ENCODE results near the gene ZNF593.

The ZNF593 gene

DNA sequence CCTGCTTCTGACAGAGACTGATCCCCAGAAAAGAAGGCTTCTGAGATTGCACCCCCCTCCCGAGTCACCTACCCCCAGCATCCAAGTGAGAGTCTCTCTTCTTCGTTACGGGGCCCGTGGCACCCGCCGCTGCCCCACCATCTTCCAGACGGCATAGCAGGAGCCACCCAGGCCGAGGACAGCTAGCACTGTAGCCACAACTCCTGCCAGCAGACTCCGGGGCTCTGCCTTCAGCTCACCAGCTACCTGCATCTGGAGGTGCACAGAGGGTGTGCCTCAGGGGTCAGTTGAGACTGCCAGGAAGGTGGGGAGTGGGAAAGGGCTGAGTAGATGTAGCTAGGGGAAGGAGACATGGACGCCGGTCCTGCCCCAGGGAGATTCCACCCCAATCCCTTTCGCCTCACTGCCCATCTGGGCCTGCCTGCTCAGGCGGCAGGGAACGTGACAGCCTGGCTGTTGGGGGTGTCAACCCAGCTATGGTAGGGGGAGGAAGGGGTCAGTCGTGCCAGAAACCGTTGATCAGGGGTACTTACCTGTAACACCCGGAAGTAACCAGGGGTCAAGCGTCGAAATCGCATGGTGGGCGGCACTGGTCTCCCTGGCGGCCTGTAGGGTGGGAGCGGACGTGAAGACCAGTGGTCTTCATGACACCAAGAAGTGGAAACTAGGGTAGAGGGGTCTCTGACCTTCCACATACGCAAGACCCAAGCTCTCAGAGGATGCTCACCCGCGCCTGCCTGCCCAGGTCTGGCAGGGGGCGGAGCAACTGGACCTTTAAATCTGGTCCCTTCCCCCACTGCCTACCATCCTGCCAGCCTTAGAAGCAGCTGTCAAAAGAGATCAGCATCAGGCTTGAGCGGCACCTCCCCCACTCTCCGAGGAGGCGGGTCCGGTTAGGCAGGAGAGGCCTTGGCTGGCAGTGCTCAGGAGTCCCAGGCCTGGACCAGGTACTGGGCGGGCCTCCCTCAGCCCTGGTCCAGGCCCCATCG lies 1.7 kb downstream of the ZNF593 start, which contains the start of gene ZNF593OS:
Gene ZNF593OS, minus strand, starts transcription at position 749 of the 989 bp plus-strand sequence. Its CDS starts 171 bp downstream, at position 578.
- FAIRE-seq, result no peak

DNA sequence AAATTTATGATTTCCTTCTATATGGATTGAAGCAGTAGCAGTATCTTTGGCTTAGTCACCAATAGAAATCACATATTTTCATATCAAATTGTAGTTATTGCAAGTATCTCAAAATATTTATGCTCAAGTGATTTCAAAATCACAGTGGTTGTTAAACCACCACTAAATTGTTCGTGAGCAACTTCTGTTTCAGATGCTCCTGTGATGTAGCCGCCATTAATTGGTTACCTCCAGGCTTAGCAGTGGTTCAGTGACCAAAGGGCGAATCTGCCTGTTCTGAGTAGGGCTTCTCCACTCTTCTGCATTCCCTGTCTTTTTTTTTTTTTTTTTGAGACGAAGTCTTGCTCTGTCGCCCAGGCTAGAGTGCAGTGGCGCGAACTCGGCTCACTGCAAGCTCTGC lies 5.6 kb downstream of the ZNF593 start:
- FAIRE-seq, result no peak

DNA sequence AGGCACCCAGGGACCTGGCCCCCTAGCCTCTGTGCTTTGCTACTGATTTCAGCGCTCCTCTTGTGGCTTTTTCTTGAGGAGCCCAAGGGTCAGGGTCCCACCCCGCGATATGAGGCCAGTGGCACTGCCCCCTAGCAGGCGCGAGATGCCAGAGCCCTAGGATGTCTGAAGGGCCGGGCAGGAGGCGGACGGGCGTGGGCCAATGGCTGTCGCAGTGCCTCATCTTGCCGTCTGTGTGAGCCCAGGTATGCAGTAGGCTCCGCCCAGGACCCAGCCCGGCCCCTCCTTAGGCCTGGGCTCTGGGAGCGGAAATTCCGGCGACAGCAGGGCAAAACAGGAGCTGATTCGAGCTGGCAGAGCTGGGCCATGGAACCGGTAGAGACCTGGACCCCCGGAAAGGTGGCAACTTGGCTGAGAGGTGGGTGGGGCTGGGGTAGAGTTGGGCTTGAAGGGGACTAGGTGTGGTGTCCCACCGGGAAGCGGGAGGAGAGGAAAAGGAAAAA lies 7.5 kb downstream of the ZNF593 start, which contains the start of gene CNKSR1:
Gene CNKSR1, plus strand, starts transcription at position 310 of the 503 bp plus-strand sequence. Its CDS starts 57 bp downstream, at position 367.
- no peak for FAIRE-seq

DNA sequence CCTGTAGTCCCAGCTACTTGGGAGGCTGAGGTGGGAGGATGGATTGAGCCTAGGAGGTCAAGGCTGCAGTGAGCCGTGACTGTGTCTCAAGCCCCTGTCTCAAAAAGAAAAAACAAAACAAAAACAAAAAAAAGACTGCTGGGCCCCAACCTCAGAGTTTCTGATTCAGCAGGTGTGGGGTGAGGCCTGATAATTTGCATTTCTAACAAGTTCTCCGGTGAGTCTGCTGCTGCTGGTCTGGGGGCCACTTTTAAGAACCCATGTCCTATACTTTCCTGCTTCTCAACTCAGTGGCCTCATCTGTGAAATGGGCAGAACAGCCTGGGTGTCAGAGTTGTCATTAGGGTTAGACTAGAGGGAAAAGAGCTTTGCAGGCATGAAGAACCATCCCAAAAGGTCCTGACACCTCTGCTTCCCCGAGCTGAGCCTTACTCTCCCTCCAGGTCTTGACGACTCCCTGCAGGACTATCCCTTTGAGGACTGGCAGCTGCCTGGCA lies 10.3 kb downstream of the ZNF593 start:
- no peak for FAIRE-seq

DNA sequence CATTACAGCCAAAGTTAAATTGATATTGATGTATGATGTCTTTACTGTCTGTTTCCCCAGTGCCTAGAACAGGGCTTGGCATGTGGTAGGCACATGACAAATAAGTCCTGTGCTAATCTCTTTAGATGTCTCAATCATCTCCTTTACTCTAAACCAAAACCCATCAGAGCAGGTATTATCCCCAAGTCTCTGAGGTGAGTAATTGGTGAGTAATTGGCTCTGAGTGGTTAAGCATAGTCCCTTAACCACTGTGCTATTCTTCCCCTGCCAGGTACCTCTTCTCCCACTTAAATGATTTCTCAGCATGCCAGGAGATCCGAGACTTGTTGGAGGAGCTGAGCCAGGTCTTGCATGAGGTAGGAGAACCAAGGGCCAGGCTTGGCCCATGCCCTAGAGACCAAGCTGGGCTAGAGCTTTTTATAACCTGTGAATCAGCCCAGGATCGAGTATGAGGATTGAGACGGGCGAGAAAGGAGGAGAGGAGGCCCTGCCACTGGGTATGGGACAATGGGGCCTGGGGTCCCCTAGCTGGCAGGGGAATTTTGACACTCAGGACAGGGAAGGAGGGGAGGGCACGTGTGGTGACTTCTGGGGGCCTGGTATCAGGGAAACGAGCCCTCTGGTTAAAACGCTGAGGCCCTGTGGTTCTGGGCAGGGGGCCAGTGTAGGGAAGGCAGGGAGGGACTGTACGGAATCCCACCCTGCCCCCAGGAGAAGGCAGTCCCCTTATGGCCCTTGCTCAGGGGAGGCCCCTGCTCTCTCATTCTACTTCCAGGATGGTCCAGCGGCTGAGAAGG lies 12.1 kb downstream of the ZNF593 start:
- FAIRE-seq, result no peak

DNA sequence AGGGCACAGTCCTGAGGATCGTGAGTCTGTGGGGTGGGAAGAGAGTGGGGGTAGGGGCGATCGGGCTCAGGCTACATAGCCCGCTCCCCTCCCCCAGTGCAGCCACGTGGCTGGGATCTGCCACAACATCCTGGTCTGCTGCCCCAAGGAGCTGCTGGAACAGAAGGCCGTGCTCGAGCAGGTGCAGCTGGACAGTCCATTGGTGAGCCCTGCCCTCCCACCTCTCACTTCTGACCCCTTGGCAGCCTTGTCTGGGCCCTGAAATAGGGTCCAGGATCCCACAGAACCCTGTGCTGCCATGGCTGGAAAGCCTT lies 12.6 kb downstream of the ZNF593 start:
- no peak for FAIRE-seq

DNA sequence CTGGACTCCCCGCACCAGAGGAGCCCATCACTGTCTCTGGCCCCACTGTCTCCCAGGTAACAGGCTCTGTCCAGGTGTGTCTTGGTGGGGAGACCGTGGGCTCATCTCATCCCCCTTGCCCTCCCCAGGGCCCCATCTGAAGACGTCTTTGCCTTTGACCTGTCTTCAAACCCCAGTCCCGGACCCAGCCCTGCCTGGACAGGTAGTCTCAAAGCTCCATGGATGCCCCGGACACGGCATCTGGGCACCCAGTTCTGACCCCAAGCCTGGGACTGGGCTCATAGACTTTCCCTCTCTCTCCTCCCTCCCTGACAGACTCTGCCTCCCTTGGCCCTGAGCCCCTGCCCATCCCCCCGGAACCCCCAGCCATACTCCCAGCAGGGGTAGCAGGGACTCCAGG lies 14.4 kb downstream of the ZNF593 start:
- FAIRE-seq, result no peak

DNA sequence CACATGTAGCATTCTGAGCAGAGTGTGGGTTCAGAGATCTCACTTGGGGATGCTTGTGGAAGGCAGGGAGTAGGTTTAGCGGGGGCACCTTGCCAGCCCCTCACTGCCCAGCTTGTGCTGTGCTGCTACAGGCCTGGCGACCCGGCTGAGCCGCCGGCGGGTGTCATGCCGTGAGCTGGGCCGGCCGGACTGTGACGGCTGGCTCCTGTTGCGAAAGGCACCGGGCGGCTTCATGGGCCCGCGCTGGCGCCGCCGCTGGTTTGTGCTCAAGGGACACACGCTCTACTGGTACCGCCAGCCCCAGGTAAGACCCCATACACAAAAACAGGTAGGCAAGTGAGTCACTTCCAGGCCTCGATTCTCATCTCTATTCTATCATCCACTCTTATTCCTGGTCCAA lies 15.2 kb downstream of the ZNF593 start:
- no peak for FAIRE-seq

DNA sequence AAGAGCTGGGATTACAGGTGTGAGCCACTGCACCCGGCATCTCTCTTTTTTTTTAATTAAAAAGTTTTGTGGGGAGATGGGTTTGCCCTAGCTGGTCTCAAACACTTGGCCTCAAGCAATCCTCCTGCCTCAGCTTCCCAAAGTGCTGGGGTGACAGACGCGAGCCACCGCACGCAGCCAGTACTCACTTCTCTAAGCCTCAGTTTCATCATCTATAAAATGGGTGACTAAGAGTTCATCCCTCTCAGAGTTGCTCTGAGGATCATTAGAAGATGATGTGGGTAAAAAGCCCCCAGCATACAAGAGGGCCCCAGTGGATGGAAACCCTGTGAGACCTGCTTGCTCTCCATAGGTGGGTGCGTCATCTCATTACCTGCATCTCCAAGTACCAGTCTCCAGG lies 18.2 kb downstream of the ZNF593 start:
- no peak for FAIRE-seq

DNA sequence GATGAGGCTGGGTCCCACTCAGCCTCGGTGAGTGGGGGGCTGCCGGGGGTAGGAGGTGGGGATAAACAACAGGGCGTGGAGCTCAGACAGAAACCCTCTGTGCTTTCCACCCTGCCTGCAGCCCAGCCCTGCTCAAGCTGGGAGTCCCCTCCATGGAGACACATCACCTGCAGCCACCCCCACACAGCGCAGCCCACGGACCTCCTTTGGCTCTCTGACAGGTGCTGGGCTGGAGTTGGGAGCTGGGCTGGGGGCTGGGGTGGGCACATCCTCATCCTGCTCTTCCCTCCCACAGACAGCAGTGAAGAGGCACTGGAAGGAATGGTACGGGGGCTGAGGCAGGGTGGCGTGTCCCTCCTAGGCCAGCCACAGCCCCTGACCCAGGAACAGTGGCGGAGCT lies 18.8 kb downstream of the ZNF593 start:
- no peak for FAIRE-seq

DNA sequence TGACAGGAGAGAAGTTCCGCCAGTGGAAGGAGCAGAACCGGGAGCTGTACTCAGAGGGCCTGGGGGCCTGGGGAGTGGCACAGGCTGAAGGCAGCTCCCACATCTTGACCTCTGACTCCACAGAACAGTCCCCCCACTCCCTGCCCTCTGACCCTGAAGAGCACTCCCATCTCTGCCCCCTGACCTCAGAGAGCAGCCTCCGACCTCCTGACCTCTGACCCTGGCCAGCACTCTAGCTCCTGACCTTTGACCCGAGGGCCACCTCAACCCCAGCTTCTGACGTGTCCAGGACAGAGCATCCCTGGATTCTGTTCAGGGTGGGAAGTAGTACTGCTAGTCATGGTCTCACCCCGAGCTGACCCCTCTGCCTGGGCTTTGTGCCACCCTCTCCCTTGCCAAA lies 19.6 kb downstream of the ZNF593 start:
- no peak for FAIRE-seq

DNA sequence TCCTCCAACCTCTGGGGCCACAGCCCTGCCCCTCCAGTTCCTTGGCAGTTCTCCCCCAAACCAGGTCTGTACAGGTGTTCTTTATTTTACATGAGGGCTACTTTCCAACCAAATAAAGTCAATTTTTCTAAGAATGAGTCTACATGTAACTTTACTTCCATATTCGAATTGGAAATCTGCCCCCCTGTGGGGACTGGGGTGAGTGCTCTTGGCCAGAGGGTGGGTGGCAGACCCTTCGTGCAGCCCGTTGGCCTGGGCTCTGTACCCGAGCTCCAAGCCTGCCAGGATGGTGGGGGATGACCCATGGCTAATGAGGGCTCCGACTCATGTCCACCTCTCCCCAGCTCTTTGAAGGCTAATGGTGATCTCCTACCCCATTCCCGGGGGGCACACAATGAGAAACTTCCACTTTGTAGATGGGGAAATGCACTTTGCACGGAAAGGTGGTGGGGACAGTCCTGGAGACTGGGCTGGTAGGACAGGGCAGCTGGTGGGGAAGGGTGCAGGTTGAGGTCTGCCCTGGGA lies 20.1 kb downstream of the ZNF593 start:
- FAIRE-seq, result no peak

DNA sequence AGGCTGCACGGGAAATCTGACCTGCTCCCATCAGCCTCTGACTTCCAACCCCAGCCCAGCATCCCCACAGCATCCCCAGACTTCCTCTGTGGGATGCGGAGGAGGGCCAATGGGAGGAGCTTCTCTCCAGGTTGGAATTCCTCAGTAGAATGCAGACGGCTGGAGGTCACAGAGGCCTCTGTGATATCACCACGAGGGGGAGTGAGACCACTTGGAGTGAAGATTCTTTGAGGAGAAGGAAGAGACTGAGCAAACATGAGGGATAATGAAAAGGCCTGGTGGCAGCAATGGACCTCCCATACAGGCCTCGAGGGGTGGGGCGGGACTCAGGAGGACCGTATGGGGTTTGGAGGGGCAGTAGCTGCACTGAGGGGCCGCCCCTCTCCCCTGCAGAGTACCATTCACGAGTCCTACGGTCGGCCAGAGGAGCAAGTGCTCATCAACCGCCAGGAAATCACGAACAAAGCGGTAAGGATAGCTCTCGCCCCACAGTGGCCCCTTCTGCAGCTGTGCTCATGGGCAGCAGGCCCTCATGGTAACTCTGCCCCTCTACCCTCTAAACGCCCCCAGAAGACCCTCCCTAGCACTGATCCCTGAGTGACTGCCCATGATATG lies 20.8 kb downstream of the ZNF593 start, which contains the start of gene CATSPER4:
Gene CATSPER4, plus strand, starts transcription at position 230 of the 615 bp plus-strand sequence. Its CDS starts 26 bp downstream, at position 256.
- FAIRE-seq, result no peak

DNA sequence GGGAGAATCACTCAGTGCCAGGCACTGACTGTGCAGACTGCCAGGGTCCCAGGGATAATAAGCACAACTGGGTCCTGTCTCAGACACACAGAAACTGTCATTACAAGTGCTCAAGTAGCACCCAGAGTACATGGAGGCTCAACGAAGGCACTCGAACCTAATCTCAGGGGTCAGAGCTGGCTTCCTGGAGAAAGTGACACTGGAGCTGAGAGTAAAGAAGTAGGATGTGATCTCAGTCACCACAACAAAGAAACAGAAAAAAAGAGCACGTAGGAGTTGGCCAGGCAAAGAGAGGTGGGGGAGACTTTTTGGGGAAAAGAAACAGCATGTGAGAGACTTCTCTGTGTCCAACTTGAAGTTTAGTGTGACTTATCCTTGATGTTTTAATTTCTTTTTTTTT lies 22.0 kb downstream of the ZNF593 start:
- no peak for FAIRE-seq

DNA sequence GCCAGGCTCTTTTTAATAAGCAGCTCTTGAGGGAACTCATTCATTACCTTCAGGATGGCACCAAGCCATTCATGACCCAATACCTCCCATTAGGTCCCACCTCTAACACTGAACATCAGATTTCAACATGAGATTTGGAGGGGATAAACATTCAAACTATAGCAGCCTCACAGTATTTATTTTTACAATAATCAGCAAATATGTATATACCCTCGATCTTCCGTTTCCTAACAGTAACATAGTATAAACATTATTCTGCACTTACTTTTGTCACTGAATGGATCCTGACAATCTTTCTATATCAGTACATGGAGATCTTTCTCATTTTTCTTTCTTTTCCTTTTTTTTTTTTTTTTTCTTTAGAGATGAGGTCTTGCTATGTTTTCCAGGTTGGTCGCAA lies 26.1 kb downstream of the ZNF593 start:
- FAIRE-seq, result no peak

DNA sequence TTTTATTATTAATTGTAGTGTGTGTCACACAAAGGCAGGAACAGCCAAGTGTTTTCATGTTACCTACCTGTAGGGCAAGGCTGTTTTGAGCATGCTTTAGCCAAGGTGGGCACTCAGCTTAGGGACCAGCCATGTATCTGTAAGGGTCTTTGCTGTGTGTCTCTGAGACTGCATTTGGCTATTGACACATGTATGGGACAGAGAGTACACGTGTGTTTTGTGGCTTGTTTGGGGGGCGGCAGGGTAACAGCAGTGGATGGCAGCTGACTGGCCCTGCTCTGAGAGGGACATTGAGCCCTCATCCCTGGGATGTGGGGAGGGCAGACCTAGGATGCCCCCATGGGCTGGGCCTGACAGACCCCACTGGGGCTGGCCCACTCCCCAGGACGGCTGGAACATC lies 27.6 kb downstream of the ZNF593 start:
- no peak for FAIRE-seq

DNA sequence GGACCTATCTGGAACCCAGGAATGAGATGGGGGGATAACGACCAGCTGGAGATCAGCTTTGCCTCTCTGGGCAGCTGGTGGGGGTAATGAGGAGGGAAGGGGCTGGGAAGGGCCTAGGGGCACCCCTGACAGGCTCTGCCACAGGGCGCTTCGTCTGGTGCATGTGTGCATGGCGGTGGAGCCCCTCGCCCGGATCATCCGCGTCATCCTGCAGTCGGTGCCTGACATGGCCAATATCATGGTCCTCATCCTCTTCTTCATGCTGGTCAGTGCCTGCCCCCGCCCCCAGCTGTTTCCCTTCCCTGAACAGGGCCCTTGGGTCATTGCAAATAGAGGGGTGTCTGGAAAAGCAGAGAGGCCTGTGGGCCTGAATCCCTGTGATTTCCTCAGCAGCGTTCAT lies 28.1 kb downstream of the ZNF593 start:
- FAIRE-seq, result no peak

DNA sequence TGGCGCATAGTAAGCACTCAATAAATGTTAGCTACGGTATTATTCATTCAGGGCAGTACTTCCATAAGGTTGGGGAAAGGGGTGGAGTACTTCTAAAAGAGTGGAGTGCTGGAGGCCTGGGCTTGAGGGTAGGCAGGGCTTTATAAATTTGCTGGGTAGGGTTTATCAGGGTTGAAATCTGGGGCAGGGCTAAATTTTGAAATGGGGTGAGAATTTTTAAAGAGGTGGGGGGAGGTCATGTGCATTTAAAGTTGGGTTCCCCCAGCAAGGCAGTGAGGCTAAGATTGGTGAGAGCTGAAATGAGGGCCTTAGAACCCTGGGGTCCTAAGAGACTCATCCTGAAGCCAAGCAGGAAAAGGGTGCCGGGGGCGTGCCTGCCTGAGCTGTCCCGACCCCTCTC lies 30.7 kb downstream of the ZNF593 start:
- FAIRE-seq, result no peak

DNA sequence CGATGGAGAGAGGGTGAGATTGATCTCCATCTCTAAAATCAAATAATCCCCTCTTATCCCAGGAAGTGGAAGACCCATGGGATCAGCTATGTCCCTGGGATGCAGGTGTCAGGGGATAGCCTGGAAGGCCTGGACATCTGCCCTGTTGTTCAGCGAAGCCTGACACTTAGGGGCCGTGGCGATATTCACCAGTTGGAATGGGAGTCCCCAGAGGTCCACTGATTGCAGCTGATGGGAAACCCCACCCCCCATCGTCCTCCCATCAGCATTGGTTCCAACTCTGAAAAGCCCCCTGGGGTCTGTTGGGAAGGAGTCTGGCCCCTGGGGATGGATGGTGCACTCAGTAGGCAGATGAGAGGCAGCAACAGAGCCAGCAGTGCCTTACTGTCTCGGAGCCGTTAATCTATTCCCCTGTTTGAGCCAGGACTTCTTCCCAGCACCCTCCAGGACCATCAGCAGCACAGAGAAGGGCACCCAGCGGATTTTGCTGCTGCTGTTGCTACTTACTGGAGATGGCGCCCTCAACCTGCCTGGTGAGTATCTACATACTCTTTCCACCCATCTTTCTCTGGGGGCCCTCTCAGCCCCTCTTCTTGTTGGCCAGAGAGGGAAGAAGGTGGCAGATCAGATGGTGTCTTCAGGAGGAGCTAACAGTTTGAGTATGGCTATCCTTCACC lies 34.1 kb downstream of the ZNF593 start:
- no peak for FAIRE-seq

DNA sequence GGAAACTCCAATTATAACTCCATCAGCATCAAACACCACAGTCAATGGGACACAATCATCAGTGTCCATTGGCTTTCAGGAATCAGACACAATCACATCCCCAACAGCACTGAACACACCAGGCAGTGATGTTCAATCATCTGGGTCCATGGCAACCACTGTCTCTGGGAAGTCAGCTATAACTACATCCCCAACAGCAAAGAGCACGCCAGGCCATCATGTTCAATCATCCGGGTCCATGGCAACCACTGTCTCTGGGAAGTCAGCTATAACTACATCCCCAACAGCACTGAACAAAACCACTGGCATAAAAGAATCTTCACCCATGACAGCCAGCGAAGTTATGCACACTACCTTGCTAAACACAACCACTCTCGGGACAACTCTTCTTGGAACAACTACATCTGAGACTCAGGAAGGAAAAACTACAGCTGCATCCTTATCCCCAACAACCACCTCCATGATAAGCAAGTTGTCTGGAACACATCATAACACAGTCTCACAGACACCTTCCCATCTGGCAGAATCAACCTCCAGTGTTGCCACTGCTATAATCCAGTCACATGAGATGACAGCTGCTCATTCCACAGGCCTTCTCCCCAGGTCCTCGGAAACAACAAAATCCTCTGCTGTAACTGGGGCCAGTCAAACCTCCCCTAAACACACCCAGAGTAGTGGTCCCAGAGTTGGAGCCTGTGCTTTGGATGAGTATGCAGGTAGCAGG lies 40.6 kb downstream of the ZNF593 start:
- FAIRE-seq, result no peak

DNA sequence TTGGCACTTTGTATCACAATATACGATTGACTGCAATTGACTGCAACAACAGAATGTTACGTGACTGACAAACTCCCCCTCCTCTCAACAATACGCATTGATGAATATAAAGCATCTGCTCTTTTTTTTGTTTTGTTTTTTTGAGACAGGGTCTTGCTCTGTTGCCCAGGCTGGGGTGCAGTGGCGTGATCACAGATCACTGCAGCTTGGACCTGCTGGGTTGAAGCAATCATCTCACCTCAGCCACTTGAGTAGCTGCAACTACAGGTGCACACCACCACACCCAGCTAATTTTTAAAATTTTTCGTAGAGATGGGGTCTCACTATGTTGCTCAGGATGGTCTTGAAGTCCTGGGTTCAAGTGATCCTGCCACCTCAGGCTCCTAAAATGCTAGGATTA lies 43.0 kb downstream of the ZNF593 start:
- no peak for FAIRE-seq

Measured in endometrium (tissue), 2 donors.